IPS DF 6.9 (cell line): ENCODE results near the gene SYNE1.
"Not testable (repeated sequence)": the region's sequence is repeated elsewhere in the genome, so short reads cannot be mapped to it uniquely, and the experiment has no call there.

ENCODE experiments used
- DNase-seq: peaks from one replicate; pipeline ENCODE4 v3.0.0-alpha.2; 2013; ENCODE audit warnings: low read depth, low spot score
- H3K27ac ChIP-seq: one replicate; pipeline ENCODE4 v1.5.1; 2013; ENCODE audit warnings: low read length, control low read depth
- H3K27me3 ChIP-seq: 2 replicates; pipeline ENCODE4 v1.6.1; 2013; ENCODE audit warnings: mild to moderate bottlenecking, low read length; ENCODE audit not compliant: control insufficient read depth, insufficient read depth
- H3K36me3 ChIP-seq: 2 replicates; pipeline ENCODE4 v1.6.1; 2013; ENCODE audit warnings: low read length; ENCODE audit not compliant: control insufficient read depth, insufficient read depth
- H3K4me1 ChIP-seq: 2 replicates; pipeline ENCODE4 v1.6.1; 2013; ENCODE audit warnings: low read length; ENCODE audit not compliant: control insufficient read depth, insufficient read depth
- H3K4me3 ChIP-seq: 2 replicates; pipeline ENCODE4 v1.5.1; 2013; ENCODE audit warnings: mild to moderate bottlenecking, low read length
- H3K9me3 ChIP-seq: 2 replicates; pipeline ENCODE4 v1.6.1; 2013; ENCODE audit warnings: low read length, inconsistent platforms; ENCODE audit not compliant: control insufficient read depth, insufficient read depth
- WGBS: extraction: QIAGEN DNeasy Blood & Tissue Kit; methylation state at CpG from one replicate; pipeline ENCODE4 v1.1.7; 2013; ENCODE audit warnings: mixed read lengths, missing lambda C conversion rate; ENCODE audit not compliant: insufficient read length, insufficient coverage; 5-methylcytosine and 5-hydroxymethylcytosine counted together

Gene SYNE1

GRCh38 chr6:152630832-152631231 lies 6.3 kb downstream of the SYNE1 start:
- no peak overlapping the region for H3K4me3 ChIP-seq
- no peaks in the 10 kb centered on the region for H3K36me3 ChIP-seq
- no peak for DNase-seq
- H3K9me3 ChIP-seq, result no peaks in the 10 kb centered on the region
- no peaks in the 10 kb centered on the region; the same call in 1 of the 2 replicates for H3K27me3 ChIP-seq
- no peaks in the 10 kb centered on the region for H3K4me1 ChIP-seq
- no CpG with 5 or more reads among the region's 1 CpG for WGBS
- H3K27ac ChIP-seq, result no peak overlapping the region

- no peak for DNase-seq
- no peak overlapping the region for H3K4me3 ChIP-seq
- no peak overlapping the region for H3K27ac ChIP-seq
- WGBS, result no CpG with 5 or more reads among the region's 2 CpGs
- H3K9me3 ChIP-seq, result no peaks in the 10 kb centered on the region
- no peaks in the 10 kb centered on the region for H3K4me1 ChIP-seq
- H3K36me3 ChIP-seq, result no peaks in the 10 kb centered on the region
- no peaks in the 10 kb centered on the region for H3K27me3 ChIP-seq
Measured at GRCh38 chr6:152625213-152625612, 11.9 kb downstream of the SYNE1 start.

GRCh38 chr6:152614776-152615175 lies 22.4 kb downstream of the SYNE1 start:
- H3K27me3 ChIP-seq, H3K27ac ChIP-seq, DNase-seq, H3K4me3 ChIP-seq, H3K9me3 ChIP-seq, H3K36me3 ChIP-seq, H3K4me1 ChIP-seq: not testable (repeated sequence)
- WGBS, result no CpG with 5 or more reads among the region's 3 CpGs

- WGBS, result no CpG with 5 or more reads among the region's 10 CpGs
- DNase-seq, result no peak
- Histone ChIP-seq H3K4me1 (no peaks in the 10 kb centered on the region; the same call in 1 of the 2 replicates), H3K27ac (no peak overlapping the region), H3K27me3 (no peaks in the 10 kb centered on the region), H3K4me3 (no peak overlapping the region), H3K9me3 (no peaks in the 10 kb centered on the region), H3K36me3 (no peaks in the 10 kb centered on the region)
Measured at GRCh38 chr6:152609125-152609670, 28.0 kb downstream of the SYNE1 start.

- WGBS, result no CpG with 5 or more reads among the region's 2 CpGs
- Histone ChIP-seq H3K9me3 (no peaks in the 10 kb centered on the region), H3K36me3 (no peaks in the 10 kb centered on the region), H3K27me3 (no peaks in the 10 kb centered on the region), H3K27ac (no peak overlapping the region), H3K4me1 (no peaks in the 10 kb centered on the region; the same call in 1 of the 2 replicates), H3K4me3 (no peak overlapping the region)
- DNase-seq, result no peak
Measured at GRCh38 chr6:152605941-152606340, 31.2 kb downstream of the SYNE1 start.

- no peak for DNase-seq
- no peak overlapping the region for H3K4me3 ChIP-seq
- H3K27ac ChIP-seq, result no peak overlapping the region
- H3K9me3 ChIP-seq, result no peaks in the 10 kb centered on the region
- H3K27me3 ChIP-seq, result no peaks in the 10 kb centered on the region
- no peaks in the 10 kb centered on the region for H3K36me3 ChIP-seq
- no peaks in the 10 kb centered on the region; the same call in 1 of the 2 replicates for H3K4me1 ChIP-seq
- no CpG with 5 or more reads among the region's 1 CpG for WGBS
Measured at GRCh38 chr6:152605342-152605741, 31.8 kb downstream of the SYNE1 start.

- Histone ChIP-seq H3K4me1 (no peaks in the 10 kb centered on the region), H3K36me3 (no peaks in the 10 kb centered on the region), H3K27me3 (no peaks in the 10 kb centered on the region), H3K9me3 (no peaks in the 10 kb centered on the region), H3K4me3 (no peak overlapping the region), H3K27ac (no peak overlapping the region)
- no peak for DNase-seq
Measured at GRCh38 chr6:152603911-152604310, 33.3 kb downstream of the SYNE1 start.

GRCh38 chr6:152600022-152600421 lies 37.1 kb downstream of the SYNE1 start:
- no peaks in the 10 kb centered on the region for H3K36me3 ChIP-seq
- H3K27me3 ChIP-seq, result no peaks in the 10 kb centered on the region
- no CpG with 5 or more reads among the region's 5 CpGs for WGBS
- no peak for DNase-seq
- H3K27ac ChIP-seq, result no peak overlapping the region
- no peak overlapping the region for H3K4me3 ChIP-seq
- no peaks in the 10 kb centered on the region for H3K9me3 ChIP-seq
- H3K4me1 ChIP-seq, result no peaks in the 10 kb centered on the region

- Histone ChIP-seq H3K27me3 (no peaks in the 10 kb centered on the region), H3K4me1 (no peaks in the 10 kb centered on the region), H3K36me3 (no peaks in the 10 kb centered on the region), H3K4me3 (no peak overlapping the region), H3K9me3 (no peaks in the 10 kb centered on the region), H3K27ac (no peak overlapping the region)
- no peak for DNase-seq
- WGBS, result no CpG with 5 or more reads among the region's 4 CpGs
Measured at GRCh38 chr6:152598901-152599537, 38.1 kb downstream of the SYNE1 start.

GRCh38 chr6:152598421-152598820 lies 38.7 kb downstream of the SYNE1 start:
- no peaks in the 10 kb centered on the region for H3K36me3 ChIP-seq
- H3K4me3 ChIP-seq, result no peak overlapping the region
- H3K9me3 ChIP-seq, result no peaks in the 10 kb centered on the region
- H3K27ac ChIP-seq, result no peak overlapping the region
- no peak for DNase-seq
- H3K27me3 ChIP-seq, result no peaks in the 10 kb centered on the region
- H3K4me1 ChIP-seq, result no peaks in the 10 kb centered on the region

- Histone ChIP-seq H3K9me3 (no peaks in the 10 kb centered on the region), H3K4me1 (no peaks in the 10 kb centered on the region), H3K27ac (no peak overlapping the region), H3K27me3 (no peaks in the 10 kb centered on the region), H3K36me3 (no peaks in the 10 kb centered on the region), H3K4me3 (no peak overlapping the region)
- no peak for DNase-seq
- no CpG with 5 or more reads among the region's 2 CpGs for WGBS
Measured at GRCh38 chr6:152596726-152597125, 40.4 kb downstream of the SYNE1 start.
